WTC11 (cell line): ENCODE measurements around the gene PGD. TPM values are rescaled to one million over a fixed set of nuclear protein-coding genes. Genes with fewer than 3 reads are reported as not detected.

Experiments
- ATF1 ChIP-seq: sonication (generic); formaldehyde crosslinking; IDR thresholded peaks from 2 replicates; pipeline ENCODE4 v1.8.1; 2023; ENCODE audit warnings: mild to moderate bottlenecking, moderate library complexity, missing genetic modification reagents
- ELF4 ChIP-seq: sonication (generic); formaldehyde crosslinking; IDR thresholded peaks from 2 replicates; pipeline ENCODE4 v1.8.1; 2022; ENCODE audit warnings: low read depth, mild to moderate bottlenecking, moderate library complexity, missing genetic modification reagents
- ETV6 ChIP-seq: sonication (generic); formaldehyde crosslinking; IDR thresholded peaks from 2 replicates; pipeline ENCODE4 v1.8.1; 2022; ENCODE audit warnings: mild to moderate bottlenecking, missing genetic modification reagents
- FOXK1 ChIP-seq: sonication (generic); formaldehyde crosslinking; IDR thresholded peaks from 2 replicates; pipeline ENCODE4 v1.8.0; 2022; ENCODE audit warnings: mild to moderate bottlenecking, moderate library complexity, missing genetic modification reagents
- IRF2 ChIP-seq: sonication (generic); formaldehyde crosslinking; IDR thresholded peaks from 2 replicates; pipeline ENCODE4 v1.8.0; 2022; ENCODE audit warnings: low read depth, missing genetic modification reagents, borderline replicate concordance
- MYBL2 ChIP-seq: sonication (generic); formaldehyde crosslinking; IDR thresholded peaks from 2 replicates; pipeline ENCODE4 v1.8.1; 2023; ENCODE audit warnings: mild to moderate bottlenecking, moderate library complexity, missing genetic modification reagents
- NFATC4 ChIP-seq: fragments of 250-450 bp; sonication (Bioruptor Pico); IDR thresholded peaks from 2 replicates; pipeline ENCODE4 v1.9.0; 2021; ENCODE audit warnings: mild to moderate bottlenecking
- NR3C1 ChIP-seq: sonication (generic); formaldehyde crosslinking; conservative IDR thresholded peaks from 2 replicates; pipeline ENCODE4 v1.8.1; 2023; ENCODE audit warnings: low read depth, mild to moderate bottlenecking, missing genetic modification reagents
- PRRX2 ChIP-seq: fragments of 250-450 bp; sonication (Bioruptor Pico); IDR thresholded peaks from 2 replicates; pipeline ENCODE4 v1.8.0; 2021; ENCODE audit warnings: mild to moderate bottlenecking
- RELA ChIP-seq: sonication (generic); formaldehyde crosslinking; IDR thresholded peaks from 2 replicates; pipeline ENCODE4 v1.8.1; 2022; ENCODE audit warnings: missing genetic modification reagents, mild to moderate bottlenecking, borderline replicate concordance
- SMAD3 ChIP-seq: sonication (generic); formaldehyde crosslinking; IDR thresholded peaks from 2 replicates; pipeline ENCODE4 v1.8.0; 2022; ENCODE audit warnings: missing genetic modification reagents, mild to moderate bottlenecking, borderline replicate concordance
- SMAD4 ChIP-seq: sonication (generic); formaldehyde crosslinking; IDR thresholded peaks from 2 replicates; pipeline ENCODE4 v1.8.0; 2022; ENCODE audit warnings: mild to moderate bottlenecking, missing genetic modification reagents
- TEAD4 ChIP-seq: sonication (generic); formaldehyde crosslinking; IDR thresholded peaks from 2 replicates; pipeline ENCODE4 v1.8.0; 2022; ENCODE audit warnings: mild to moderate bottlenecking, missing genetic modification reagents
- ZNF138 ChIP-seq: sonication (generic); formaldehyde crosslinking; conservative IDR thresholded peaks from 2 replicates; pipeline ENCODE4 v1.8.1; 2022; ENCODE audit warnings: mild to moderate bottlenecking, moderate library complexity, missing genetic modification reagents
- ZNF219 ChIP-seq: sonication (generic); formaldehyde crosslinking; IDR thresholded peaks from 2 replicates; pipeline ENCODE4 v1.8.0; 2023; ENCODE audit warnings: missing genetic modification reagents, mild to moderate bottlenecking, borderline replicate concordance
- ZNF232 ChIP-seq: sonication (generic); formaldehyde crosslinking; IDR thresholded peaks from 2 replicates; pipeline ENCODE4 v1.8.0; 2022; ENCODE audit warnings: mild to moderate bottlenecking, missing genetic modification reagents
- ZNF396 ChIP-seq: fragments of 250-450 bp; sonication (Bioruptor Pico); IDR thresholded peaks from 2 replicates; pipeline ENCODE4 v1.8.0; 2021; ENCODE audit warnings: mild to moderate bottlenecking, moderate library complexity, borderline replicate concordance
- total RNA-seq: library from RNA; stranded (reverse); gene quantifications from 3 replicates; pipeline ENCODE4 v1.2.3, GENCODE V29; 2021
- TF ChIP-seq, protein P1 (sequence below): sonication (generic); formaldehyde crosslinking; IDR thresholded peaks from 2 replicates; pipeline ENCODE4 v1.8.1; 2023; ENCODE audit warnings: mild to moderate bottlenecking, missing genetic modification reagents
- TF ChIP-seq, protein P2 (sequence below): fragments of 200-600 bp; IDR thresholded peaks from 2 replicates; pipeline ENCODE4 v1.8.0; 2022; ENCODE audit warnings: antibody characterized with exemption
- TF ChIP-seq, protein P3 (sequence below): fragments of 250-450 bp; sonication (Bioruptor Pico); IDR thresholded peaks from 2 replicates; pipeline ENCODE4 v1.9.0; 2021; ENCODE audit warnings: mild to moderate bottlenecking
- TF ChIP-seq, protein P4 (sequence below): sonication (generic); formaldehyde crosslinking; IDR thresholded peaks from 2 replicates; pipeline ENCODE4 v1.8.1; 2022; ENCODE audit warnings: low read depth, mild to moderate bottlenecking, moderate library complexity, missing genetic modification reagents, borderline replicate concordance
- TF ChIP-seq, protein P5 (sequence below): sonication (generic); formaldehyde crosslinking; IDR thresholded peaks from 2 replicates; pipeline ENCODE4 v1.8.0; 2023; ENCODE audit warnings: missing genetic modification reagents, mild to moderate bottlenecking, borderline replicate concordance
- TF ChIP-seq, protein P6 (sequence below): sonication (generic); formaldehyde crosslinking; IDR thresholded peaks from 2 replicates; pipeline ENCODE4 v1.8.1; 2023; ENCODE audit warnings: mild to moderate bottlenecking, missing genetic modification reagents, moderate library complexity
- TF ChIP-seq, protein P7 (sequence below): sonication (generic); formaldehyde crosslinking; IDR thresholded peaks from 2 replicates; pipeline ENCODE4 v1.8.0; 2022; ENCODE audit warnings: mild to moderate bottlenecking, missing genetic modification reagents

PGD gene
- total RNA-seq, 1 experiment from 2014 or later, result 278 TPM

DNA sequence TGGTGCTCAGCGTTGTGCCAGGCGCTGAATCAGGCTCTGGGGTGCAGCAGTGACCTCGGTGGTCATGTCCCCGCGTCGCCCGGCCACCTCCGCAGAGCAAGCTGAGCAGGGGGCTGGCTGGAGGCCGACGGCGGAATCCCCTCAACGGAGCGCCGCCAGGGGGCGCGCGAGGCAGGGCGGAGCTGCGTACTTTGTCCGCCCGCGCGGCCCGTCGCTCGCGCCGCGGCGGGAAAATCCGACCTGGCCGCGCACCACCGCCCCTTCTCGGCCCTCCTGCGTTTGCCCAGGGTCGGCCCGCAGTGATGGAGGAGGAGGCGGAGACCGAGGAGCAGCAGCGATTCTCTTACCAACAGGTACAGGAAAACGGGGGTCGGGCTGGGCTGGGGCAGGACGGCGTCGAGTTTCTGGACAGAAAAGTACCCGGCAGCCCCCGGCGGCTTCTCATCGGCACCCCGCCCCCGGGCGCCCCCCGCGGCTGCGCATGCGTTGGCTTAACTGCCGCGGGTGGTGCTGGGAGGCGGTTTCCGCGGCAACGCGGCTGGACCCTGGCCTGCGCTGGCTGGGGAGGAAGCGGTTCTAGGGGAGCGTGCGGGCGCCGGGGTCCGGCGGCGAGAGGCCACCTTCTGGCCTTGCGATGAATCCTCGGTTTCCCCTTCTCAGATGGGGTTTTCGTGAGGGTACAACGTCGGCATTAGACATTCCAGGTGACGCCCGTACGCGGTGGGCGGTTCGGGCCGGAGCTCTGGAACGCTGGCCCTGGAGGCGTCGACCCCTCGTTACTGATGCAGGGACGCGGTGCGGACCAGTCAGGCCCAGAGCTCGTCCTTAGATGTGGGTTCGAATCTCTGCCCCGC lies 31.6 kb downstream of the PGD start, which contains the start of gene CENPS (continued):
- TF ChIP-seq, protein P1, sequence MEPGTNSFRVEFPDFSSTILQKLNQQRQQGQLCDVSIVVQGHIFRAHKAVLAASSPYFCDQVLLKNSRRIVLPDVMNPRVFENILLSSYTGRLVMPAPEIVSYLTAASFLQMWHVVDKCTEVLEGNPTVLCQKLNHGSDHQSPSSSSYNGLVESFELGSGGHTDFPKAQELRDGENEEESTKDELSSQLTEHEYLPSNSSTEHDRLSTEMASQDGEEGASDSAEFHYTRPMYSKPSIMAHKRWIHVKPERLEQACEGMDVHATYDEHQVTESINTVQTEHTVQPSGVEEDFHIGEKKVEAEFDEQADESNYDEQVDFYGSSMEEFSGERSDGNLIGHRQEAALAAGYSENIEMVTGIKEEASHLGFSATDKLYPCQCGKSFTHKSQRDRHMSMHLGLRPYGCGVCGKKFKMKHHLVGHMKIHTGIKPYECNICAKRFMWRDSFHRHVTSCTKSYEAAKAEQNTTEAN (CRISPR knock-in tag), result peak; percentile 79; the same call in 1 of the 2 replicates
- no peak for TF ChIP-seq NFATC4 (CRISPR knock-in tag)
- peak; percentile 91 for TF ChIP-seq RELA (CRISPR knock-in tag)
- TF ChIP-seq ZNF138 (CRISPR knock-in tag), result no peak
- TF ChIP-seq, protein P2, sequence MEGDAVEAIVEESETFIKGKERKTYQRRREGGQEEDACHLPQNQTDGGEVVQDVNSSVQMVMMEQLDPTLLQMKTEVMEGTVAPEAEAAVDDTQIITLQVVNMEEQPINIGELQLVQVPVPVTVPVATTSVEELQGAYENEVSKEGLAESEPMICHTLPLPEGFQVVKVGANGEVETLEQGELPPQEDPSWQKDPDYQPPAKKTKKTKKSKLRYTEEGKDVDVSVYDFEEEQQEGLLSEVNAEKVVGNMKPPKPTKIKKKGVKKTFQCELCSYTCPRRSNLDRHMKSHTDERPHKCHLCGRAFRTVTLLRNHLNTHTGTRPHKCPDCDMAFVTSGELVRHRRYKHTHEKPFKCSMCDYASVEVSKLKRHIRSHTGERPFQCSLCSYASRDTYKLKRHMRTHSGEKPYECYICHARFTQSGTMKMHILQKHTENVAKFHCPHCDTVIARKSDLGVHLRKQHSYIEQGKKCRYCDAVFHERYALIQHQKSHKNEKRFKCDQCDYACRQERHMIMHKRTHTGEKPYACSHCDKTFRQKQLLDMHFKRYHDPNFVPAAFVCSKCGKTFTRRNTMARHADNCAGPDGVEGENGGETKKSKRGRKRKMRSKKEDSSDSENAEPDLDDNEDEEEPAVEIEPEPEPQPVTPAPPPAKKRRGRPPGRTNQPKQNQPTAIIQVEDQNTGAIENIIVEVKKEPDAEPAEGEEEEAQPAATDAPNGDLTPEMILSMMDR, result peak; percentile 93
- TF ChIP-seq ELF4, result 0 out of 2 replicates have a peak, but pooled peaks have one; percentile 56
- TF ChIP-seq ETV6 (CRISPR knock-in tag), result peak; percentile 88
- TF ChIP-seq, protein P3, sequence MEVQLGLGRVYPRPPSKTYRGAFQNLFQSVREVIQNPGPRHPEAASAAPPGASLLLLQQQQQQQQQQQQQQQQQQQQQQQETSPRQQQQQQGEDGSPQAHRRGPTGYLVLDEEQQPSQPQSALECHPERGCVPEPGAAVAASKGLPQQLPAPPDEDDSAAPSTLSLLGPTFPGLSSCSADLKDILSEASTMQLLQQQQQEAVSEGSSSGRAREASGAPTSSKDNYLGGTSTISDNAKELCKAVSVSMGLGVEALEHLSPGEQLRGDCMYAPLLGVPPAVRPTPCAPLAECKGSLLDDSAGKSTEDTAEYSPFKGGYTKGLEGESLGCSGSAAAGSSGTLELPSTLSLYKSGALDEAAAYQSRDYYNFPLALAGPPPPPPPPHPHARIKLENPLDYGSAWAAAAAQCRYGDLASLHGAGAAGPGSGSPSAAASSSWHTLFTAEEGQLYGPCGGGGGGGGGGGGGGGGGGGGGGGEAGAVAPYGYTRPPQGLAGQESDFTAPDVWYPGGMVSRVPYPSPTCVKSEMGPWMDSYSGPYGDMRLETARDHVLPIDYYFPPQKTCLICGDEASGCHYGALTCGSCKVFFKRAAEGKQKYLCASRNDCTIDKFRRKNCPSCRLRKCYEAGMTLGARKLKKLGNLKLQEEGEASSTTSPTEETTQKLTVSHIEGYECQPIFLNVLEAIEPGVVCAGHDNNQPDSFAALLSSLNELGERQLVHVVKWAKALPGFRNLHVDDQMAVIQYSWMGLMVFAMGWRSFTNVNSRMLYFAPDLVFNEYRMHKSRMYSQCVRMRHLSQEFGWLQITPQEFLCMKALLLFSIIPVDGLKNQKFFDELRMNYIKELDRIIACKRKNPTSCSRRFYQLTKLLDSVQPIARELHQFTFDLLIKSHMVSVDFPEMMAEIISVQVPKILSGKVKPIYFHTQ (CRISPR knock-in tag), result no peak
- TF ChIP-seq, protein P4, sequence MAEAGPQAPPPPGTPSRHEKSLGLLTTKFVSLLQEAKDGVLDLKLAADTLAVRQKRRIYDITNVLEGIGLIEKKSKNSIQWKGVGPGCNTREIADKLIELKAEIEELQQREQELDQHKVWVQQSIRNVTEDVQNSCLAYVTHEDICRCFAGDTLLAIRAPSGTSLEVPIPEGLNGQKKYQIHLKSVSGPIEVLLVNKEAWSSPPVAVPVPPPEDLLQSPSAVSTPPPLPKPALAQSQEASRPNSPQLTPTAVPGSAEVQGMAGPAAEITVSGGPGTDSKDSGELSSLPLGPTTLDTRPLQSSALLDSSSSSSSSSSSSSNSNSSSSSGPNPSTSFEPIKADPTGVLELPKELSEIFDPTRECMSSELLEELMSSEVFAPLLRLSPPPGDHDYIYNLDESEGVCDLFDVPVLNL (CRISPR knock-in tag), result peak; percentile 100
- TF ChIP-seq SMAD4 (CRISPR knock-in tag), result 0 out of 2 replicates have a peak, but pooled peaks have one; percentile 25
- 0 out of 2 replicates have a peak, but pooled peaks have one; percentile 67 for TF ChIP-seq SMAD3 (CRISPR knock-in tag)
- peak; percentile 15; the same call in 1 of the 2 replicates for TF ChIP-seq ATF1 (CRISPR knock-in tag)
- TF ChIP-seq, protein P5, sequence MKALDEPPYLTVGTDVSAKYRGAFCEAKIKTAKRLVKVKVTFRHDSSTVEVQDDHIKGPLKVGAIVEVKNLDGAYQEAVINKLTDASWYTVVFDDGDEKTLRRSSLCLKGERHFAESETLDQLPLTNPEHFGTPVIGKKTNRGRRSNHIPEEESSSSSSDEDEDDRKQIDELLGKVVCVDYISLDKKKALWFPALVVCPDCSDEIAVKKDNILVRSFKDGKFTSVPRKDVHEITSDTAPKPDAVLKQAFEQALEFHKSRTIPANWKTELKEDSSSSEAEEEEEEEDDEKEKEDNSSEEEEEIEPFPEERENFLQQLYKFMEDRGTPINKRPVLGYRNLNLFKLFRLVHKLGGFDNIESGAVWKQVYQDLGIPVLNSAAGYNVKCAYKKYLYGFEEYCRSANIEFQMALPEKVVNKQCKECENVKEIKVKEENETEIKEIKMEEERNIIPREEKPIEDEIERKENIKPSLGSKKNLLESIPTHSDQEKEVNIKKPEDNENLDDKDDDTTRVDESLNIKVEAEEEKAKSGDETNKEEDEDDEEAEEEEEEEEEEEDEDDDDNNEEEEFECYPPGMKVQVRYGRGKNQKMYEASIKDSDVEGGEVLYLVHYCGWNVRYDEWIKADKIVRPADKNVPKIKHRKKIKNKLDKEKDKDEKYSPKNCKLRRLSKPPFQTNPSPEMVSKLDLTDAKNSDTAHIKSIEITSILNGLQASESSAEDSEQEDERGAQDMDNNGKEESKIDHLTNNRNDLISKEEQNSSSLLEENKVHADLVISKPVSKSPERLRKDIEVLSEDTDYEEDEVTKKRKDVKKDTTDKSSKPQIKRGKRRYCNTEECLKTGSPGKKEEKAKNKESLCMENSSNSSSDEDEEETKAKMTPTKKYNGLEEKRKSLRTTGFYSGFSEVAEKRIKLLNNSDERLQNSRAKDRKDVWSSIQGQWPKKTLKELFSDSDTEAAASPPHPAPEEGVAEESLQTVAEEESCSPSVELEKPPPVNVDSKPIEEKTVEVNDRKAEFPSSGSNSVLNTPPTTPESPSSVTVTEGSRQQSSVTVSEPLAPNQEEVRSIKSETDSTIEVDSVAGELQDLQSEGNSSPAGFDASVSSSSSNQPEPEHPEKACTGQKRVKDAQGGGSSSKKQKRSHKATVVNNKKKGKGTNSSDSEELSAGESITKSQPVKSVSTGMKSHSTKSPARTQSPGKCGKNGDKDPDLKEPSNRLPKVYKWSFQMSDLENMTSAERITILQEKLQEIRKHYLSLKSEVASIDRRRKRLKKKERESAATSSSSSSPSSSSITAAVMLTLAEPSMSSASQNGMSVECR (CRISPR knock-in tag), result no peak; the same call in 1 of the 2 replicates
- peak; percentile 75 for TF ChIP-seq FOXK1
- TF ChIP-seq TEAD4 (CRISPR knock-in tag), result peak; percentile 63; the same call in 1 of the 2 replicates
- peak; percentile 91 for TF ChIP-seq MYBL2 (CRISPR knock-in tag)
- TF ChIP-seq PRRX2 (CRISPR knock-in tag), result 0 out of 2 replicates have a peak, but pooled peaks have one; percentile 78
- no peak for TF ChIP-seq ZNF219 (CRISPR knock-in tag)
- TF ChIP-seq IRF2, result 0 out of 2 replicates have a peak, but pooled peaks have one; percentile 15
- TF ChIP-seq, protein P6, sequence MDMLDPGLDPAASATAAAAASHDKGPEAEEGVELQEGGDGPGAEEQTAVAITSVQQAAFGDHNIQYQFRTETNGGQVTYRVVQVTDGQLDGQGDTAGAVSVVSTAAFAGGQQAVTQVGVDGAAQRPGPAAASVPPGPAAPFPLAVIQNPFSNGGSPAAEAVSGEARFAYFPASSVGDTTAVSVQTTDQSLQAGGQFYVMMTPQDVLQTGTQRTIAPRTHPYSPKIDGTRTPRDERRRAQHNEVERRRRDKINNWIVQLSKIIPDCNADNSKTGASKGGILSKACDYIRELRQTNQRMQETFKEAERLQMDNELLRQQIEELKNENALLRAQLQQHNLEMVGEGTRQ (CRISPR knock-in tag), result no peak
- TF ChIP-seq ZNF396, result no peak
- TF ChIP-seq ZNF232 (CRISPR knock-in tag), result no peak
- TF ChIP-seq NR3C1, result no peak
- TF ChIP-seq, protein P7, sequence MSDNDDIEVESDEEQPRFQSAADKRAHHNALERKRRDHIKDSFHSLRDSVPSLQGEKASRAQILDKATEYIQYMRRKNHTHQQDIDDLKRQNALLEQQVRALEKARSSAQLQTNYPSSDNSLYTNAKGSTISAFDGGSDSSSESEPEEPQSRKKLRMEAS (CRISPR knock-in tag), result peak; percentile 97
